HepG2 (cell line): ENCODE data around the gene SHC1. TPM values are rescaled to one million over a fixed set of nuclear protein-coding genes. Genes with fewer than 3 reads are reported as not detected.

Experiments used
- AGO1 ChIP-seq: fragments of 200-400 bp; formaldehyde crosslinking; IDR thresholded peaks from 2 replicates; pipeline ENCODE4 v1.6.1; 2017; ENCODE audit warnings: mild to moderate bottlenecking, low read depth, low read length, moderate library complexity; ENCODE audit not compliant: poor library complexity, severe bottlenecking
- CBFB ChIP-seq: sonication (generic); formaldehyde crosslinking; IDR thresholded peaks from 2 replicates; pipeline ENCODE4 v1.4.0; 2020; ENCODE audit warnings: missing genetic modification reagents
- ESRRA ChIP-seq: sonication (generic); formaldehyde crosslinking; IDR thresholded peaks from 2 replicates; pipeline ENCODE4 v1.5.1; 2020; ENCODE audit warnings: mild to moderate bottlenecking, low read depth, missing genetic modification reagents
- HES4 ChIP-seq: sonication (generic); formaldehyde crosslinking; IDR thresholded peaks from 2 replicates; pipeline ENCODE4 v1.9.0; 2021; ENCODE audit warnings: mild to moderate bottlenecking, missing genetic modification reagents, borderline replicate concordance
- TOE1 ChIP-seq: sonication (generic); formaldehyde crosslinking; IDR thresholded peaks from 2 replicates; pipeline ENCODE4 v1.4.0; 2020; ENCODE audit warnings: mild to moderate bottlenecking, missing genetic modification reagents
- ZFP1 ChIP-seq: IDR thresholded peaks from 2 replicates; pipeline ENCODE4 v1.6.1; 2016
- ZNF253 ChIP-seq: sonication (generic); formaldehyde crosslinking; IDR thresholded peaks from 2 replicates; pipeline ENCODE4 v1.8.0; 2022; ENCODE audit warnings: mild to moderate bottlenecking, missing genetic modification reagents, borderline replicate concordance
- ZNF546 ChIP-seq: sonication (generic); formaldehyde crosslinking; conservative IDR thresholded peaks from 2 replicates; pipeline ENCODE4 v1.8.1; 2023; ENCODE audit warnings: mild to moderate bottlenecking, missing genetic modification reagents
- ZNF547 ChIP-seq: sonication (generic); formaldehyde crosslinking; IDR thresholded peaks from 2 replicates; pipeline ENCODE4 v1.5.1; 2020; ENCODE audit warnings: mild to moderate bottlenecking, missing genetic modification reagents
- ZNF615 ChIP-seq: sonication (generic); formaldehyde crosslinking; IDR thresholded peaks from 2 replicates; pipeline ENCODE4 v1.5.0; 2020; ENCODE audit warnings: mild to moderate bottlenecking, missing genetic modification reagents, borderline replicate concordance
- polyA plus RNA-seq, 8 experiments: library from polyadenylated mRNA; depleted of rRNA in 3 of 8; stranded (reverse) in 7 of 8; unstranded in 1 of 8; fragments of >200 nt; fragmentation: Illumina TruSeq in 4 of 8; extraction: Trizol in 4 of 8; gene quantifications; 2 replicates each; pipeline versions ENCODE4 v1.2.1 to v1.2.3, GENCODE V29; 2011 to 2016; ENCODE audit warnings: low read depth in 4 of 8, missing spikeins in 1 of 8, mixed read lengths in 1 of 8; ENCODE audit not compliant: insufficient read depth in 1 of 8
- total RNA-seq, 5 experiments: library from RNA; depleted of rRNA; stranded (reverse); fragments of >200 nt; fragmentation: Illumina TruSeq; extraction: Trizol; gene quantifications; 2 replicates each; pipeline ENCODE4 v1.2.3, GENCODE V29; 2016; ENCODE audit warnings: low read depth in 1 of 5
- TF ChIP-seq, protein P1 (sequence below): sonication (generic); formaldehyde crosslinking; IDR thresholded peaks from 2 replicates; pipeline ENCODE4; 2020; ENCODE audit warnings: missing genetic modification reagents, mild to moderate bottlenecking, borderline replicate concordance
- TF ChIP-seq, protein P2 (sequence below): sonication (generic); formaldehyde crosslinking; IDR thresholded peaks from 2 replicates; pipeline ENCODE4 v1.5.0; 2020; ENCODE audit warnings: missing genetic modification reagents
- TF ChIP-seq, protein P3 (sequence below): fragments of 450-650 bp; IDR thresholded peaks from 2 replicates; pipeline ENCODE4 v1.6.1; 2016
- TF ChIP-seq, protein P4 (sequence below), 2 experiments: fragments of 450-650 bp in 1 of 2; sonication (generic) in 1 of 2; formaldehyde crosslinking in 1 of 2; IDR thresholded peaks; 2 replicates each; pipeline versions ENCODE4 v1.6.1 to v1.8.0; 2016 to 2022; ENCODE audit warnings: antibody characterized with exemption in 1 of 2, mild to moderate bottlenecking in 1 of 2, missing genetic modification reagents in 1 of 2

The SHC1 gene
- total and polyA plus RNA-seq, 2 of the 13 experiments (the other 11 are each of a cell fraction or from before 2014, with no cell fraction given), result 52.0 to 137 TPM

DNA sequence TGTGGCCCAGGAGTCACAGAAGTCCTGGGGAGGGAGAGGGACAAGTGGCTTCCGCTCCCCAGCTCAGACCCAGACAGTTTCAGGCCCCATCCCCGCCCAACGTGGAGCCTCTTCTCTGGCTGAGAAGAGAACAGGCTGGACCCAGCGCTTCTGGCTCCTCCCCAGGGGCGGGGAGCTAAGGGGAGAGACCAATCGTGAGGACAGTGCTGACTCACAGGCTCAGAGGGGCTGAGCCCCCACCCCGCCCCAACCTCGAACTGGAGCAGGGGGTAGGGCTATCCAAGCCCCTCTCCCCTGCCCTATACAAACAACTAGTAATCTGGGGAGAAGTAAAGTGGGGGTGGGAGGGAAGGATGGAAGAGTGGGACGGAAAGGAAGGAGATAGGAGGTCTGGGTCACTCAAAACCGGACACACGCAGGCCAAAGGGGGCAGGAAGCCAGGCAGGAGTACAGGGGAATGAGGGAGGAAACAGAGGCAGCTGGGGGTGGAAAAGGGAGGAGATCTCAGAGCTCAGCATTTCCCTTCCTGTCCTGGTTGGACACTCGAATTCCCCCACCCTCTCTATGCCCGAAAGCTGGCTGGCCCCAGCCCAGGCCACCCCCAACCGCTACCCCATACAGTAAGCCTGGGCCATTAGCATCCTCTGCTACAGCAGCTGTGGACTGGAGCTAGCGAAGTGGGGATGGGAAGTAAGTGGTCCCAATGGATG, at the start of gene SHC1 (continued):
- TF ChIP-seq, protein P1, sequence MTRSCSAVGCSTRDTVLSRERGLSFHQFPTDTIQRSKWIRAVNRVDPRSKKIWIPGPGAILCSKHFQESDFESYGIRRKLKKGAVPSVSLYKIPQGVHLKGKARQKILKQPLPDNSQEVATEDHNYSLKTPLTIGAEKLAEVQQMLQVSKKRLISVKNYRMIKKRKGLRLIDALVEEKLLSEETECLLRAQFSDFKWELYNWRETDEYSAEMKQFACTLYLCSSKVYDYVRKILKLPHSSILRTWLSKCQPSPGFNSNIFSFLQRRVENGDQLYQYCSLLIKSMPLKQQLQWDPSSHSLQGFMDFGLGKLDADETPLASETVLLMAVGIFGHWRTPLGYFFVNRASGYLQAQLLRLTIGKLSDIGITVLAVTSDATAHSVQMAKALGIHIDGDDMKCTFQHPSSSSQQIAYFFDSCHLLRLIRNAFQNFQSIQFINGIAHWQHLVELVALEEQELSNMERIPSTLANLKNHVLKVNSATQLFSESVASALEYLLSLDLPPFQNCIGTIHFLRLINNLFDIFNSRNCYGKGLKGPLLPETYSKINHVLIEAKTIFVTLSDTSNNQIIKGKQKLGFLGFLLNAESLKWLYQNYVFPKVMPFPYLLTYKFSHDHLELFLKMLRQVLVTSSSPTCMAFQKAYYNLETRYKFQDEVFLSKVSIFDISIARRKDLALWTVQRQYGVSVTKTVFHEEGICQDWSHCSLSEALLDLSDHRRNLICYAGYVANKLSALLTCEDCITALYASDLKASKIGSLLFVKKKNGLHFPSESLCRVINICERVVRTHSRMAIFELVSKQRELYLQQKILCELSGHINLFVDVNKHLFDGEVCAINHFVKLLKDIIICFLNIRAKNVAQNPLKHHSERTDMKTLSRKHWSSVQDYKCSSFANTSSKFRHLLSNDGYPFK (CRISPR knock-in tag), result no peak
- no peak for TF ChIP-seq ZFP1
- TF ChIP-seq HES4, result no peak
- TF ChIP-seq, protein P2, sequence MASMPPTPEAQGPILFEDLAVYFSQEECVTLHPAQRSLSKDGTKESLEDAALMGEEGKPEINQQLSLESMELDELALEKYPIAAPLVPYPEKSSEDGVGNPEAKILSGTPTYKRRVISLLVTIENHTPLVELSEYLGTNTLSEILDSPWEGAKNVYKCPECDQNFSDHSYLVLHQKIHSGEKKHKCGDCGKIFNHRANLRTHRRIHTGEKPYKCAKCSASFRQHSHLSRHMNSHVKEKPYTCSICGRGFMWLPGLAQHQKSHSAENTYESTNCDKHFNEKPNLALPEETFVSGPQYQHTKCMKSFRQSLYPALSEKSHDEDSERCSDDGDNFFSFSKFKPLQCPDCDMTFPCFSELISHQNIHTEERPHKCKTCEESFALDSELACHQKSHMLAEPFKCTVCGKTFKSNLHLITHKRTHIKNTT, result no peak
- TF ChIP-seq ZNF547 (CRISPR knock-in tag), result no peak
- TF ChIP-seq ZNF615 (CRISPR knock-in tag), result no peak
- TF ChIP-seq ESRRA, result no peak
- TF ChIP-seq CBFB (CRISPR knock-in tag), result no peak
- TF ChIP-seq, protein P3, sequence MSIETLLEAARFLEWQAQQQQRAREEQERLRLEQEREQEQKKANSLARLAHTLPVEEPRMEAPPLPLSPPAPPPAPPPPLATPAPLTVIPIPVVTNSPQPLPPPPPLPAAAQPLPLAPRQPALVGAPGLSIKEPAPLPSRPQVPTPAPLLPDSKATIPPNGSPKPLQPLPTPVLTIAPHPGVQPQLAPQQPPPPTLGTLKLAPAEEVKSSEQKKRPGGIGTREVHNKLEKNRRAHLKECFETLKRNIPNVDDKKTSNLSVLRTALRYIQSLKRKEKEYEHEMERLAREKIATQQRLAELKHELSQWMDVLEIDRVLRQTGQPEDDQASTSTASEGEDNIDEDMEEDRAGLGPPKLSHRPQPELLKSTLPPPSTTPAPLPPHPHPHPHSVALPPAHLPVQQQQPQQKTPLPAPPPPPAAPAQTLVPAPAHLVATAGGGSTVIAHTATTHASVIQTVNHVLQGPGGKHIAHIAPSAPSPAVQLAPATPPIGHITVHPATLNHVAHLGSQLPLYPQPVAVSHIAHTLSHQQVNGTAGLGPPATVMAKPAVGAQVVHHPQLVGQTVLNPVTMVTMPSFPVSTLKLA, result no peak
- no peak for TF ChIP-seq ZNF253
- TF ChIP-seq ZNF546 (CRISPR knock-in tag), result no peak
- TF ChIP-seq AGO1, result no peak
- TF ChIP-seq TOE1 (CRISPR knock-in tag), result no peak
- TF ChIP-seq, protein P4, sequence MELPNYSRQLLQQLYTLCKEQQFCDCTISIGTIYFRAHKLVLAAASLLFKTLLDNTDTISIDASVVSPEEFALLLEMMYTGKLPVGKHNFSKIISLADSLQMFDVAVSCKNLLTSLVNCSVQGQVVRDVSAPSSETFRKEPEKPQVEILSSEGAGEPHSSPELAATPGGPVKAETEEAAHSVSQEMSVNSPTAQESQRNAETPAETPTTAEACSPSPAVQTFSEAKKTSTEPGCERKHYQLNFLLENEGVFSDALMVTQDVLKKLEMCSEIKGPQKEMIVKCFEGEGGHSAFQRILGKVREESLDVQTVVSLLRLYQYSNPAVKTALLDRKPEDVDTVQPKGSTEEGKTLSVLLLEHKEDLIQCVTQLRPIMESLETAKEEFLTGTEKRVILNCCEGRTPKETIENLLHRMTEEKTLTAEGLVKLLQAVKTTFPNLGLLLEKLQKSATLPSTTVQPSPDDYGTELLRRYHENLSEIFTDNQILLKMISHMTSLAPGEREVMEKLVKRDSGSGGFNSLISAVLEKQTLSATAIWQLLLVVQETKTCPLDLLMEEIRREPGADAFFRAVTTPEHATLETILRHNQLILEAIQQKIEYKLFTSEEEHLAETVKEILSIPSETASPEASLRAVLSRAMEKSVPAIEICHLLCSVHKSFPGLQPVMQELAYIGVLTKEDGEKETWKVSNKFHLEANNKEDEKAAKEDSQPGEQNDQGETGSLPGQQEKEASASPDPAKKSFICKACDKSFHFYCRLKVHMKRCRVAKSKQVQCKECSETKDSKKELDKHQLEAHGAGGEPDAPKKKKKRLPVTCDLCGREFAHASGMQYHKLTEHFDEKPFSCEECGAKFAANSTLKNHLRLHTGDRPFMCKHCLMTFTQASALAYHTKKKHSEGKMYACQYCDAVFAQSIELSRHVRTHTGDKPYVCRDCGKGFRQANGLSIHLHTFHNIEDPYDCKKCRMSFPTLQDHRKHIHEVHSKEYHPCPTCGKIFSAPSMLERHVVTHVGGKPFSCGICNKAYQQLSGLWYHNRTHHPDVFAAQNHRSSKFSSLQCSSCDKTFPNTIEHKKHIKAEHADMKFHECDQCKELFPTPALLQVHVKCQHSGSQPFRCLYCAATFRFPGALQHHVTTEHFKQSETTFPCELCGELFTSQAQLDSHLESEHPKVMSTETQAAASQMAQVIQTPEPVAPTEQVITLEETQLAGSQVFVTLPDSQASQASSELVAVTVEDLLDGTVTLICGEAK (IDR thresholded peaks at IDR 0.05), result no peak
- TF ChIP-seq, protein P4 (CRISPR knock-in tag; IDR thresholded peaks at IDR 0.05), result no peak
